Right forelimb (tissue), 1 donor: ENCODE results near the gene DNM3.
A peak's percentile ranks its signal among the peaks of the same experiment; 100 is the strongest.
"Not testable (repeated sequence)": the region's sequence is repeated elsewhere in the genome, so short reads cannot be mapped to it uniquely, and the experiment has no call there.

Experiments
- DNase-seq: peaks from one replicate; pipeline ENCODE4 v3.0.0-alpha.2; 2018

The DNM3 gene

DNA sequence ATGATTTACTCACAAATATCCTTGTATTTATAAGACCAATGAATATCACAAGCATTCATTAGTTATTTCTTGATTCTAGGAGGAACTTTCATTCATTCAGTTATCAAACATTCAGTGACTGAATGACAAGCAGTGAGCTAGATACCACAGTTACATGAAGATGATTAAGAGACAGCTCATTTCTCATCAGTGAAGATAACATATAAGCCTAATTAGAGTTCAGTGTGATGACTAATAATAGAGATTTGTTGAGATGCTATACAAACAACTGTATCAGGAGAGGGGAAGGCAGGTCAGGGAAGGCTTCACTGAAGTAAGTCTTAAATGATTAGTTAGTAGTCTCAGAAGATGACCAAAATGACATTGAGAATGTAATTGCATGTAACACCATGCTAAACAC, 564.6 kb downstream of the DNM3 start:
- DNase-seq = no peak

GRCh38 chr1:172406968-172407367, 565.7 kb downstream of the DNM3 start:
- DNase-seq = no peak

GRCh38 chr1:172408958-172409357, 567.7 kb downstream of the DNM3 start:
- DNase-seq = no peak

DNA sequence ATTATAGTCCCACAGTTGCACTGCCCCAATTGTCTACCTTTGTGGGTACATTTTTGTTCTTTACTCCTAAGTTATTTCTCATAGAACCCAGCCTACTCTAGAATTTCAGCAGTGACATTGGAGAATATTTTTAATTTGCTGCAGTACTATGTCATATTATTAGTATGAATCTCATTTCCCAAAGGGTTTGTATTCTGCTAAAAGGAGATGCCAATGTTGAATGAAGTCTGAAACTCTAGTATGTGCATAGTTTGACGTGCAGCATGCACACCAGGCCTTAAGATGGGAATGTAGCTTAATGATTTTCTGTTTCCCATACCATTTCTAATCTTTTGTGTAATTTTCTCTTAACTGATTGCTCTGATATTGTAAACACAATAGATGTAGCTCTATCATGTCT, 568.7 kb downstream of the DNM3 start:
- DNase-seq = no peak

- DNase-seq = no peak
Measured at GRCh38 chr1:172411791-172412338, 570.6 kb downstream of the DNM3 start.

DNA sequence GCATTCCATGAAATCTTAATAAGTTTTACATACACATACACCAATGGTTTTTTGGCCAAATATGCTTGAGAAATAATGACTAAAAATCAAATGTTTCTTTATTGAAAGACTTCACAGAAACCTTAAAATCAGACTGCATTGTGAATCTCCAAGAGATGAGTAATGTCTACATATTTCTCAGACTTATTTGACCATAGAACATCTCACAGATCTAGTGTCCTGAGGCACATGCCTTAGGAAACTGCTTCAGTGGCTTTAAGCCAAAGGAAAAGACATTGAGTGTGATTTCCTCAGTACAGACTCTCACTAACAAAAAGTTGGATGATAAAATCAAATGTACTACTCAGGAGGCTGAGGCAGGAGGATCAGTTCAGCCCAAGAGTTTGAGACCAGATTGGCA, 573.0 kb downstream of the DNM3 start:
- DNase-seq = no peak

GRCh38 chr1:172416496-172417035, 575.3 kb downstream of the DNM3 start:
- no peak for DNase-seq

GRCh38 chr1:172417557-172417956, 576.3 kb downstream of the DNM3 start:
- DNase-seq = no peak

DNA sequence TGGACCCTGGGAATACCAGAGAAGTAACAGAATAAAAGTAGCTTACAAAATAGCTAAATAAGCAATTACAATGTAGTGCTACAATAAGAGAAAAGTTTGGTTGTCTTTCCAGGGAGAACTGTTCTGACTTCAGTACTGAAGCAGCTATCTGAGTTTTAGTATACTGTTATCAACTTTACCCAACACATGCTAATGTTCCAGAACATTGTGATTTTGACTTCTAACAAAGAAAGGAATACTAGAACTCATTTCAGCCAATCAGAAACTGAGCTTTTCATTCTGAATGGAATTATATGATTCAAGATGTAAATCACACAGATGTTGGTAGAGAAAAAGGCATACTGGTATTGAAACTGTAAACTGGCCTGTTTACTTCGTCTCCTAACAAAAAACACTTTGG, 579.1 kb downstream of the DNM3 start, which contains the start of gene C1orf105:
Gene C1orf105 (plus strand): TSS at position 301 of the 400 bp plus-strand sequence. CDS start 201 bp downstream, outside the sequence.
- no peak for DNase-seq

DNA sequence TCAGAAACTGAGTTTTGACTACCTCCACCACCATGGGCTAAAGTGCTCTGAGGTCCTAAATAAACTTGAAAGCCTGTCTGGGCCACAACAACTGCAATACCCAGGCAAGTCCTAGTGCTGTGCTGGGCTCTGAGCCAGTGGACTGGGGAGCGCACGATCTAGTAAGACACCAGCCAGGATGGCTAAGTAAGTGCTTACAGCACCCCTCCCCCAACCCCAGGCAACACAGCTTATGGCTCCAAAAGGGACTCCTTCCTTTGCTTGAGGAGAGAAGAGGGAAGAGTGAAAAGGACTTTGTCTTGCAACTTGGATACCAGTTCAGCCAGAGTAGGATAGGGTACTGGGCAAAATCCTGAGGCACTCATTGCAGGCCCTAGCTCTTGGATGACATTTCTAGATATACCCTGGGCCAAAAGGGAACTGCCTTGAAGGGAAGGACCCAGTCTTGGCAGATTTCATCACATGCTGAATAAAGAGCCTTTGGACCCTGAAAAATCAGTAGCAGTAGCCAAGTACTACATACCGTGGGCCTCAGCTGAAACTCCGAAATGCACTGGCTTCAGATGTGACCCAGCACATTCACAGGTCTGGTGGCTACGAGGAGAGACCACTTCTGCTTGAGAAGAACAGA, 580.8 kb downstream of the DNM3 start:
- no peak for DNase-seq

GRCh38 chr1:172423336-172423735, 582.0 kb downstream of the DNM3 start:
- no peak for DNase-seq

GRCh38 chr1:172425339-172425738, 584.0 kb downstream of the DNM3 start:
- DNase-seq = no peak

DNA sequence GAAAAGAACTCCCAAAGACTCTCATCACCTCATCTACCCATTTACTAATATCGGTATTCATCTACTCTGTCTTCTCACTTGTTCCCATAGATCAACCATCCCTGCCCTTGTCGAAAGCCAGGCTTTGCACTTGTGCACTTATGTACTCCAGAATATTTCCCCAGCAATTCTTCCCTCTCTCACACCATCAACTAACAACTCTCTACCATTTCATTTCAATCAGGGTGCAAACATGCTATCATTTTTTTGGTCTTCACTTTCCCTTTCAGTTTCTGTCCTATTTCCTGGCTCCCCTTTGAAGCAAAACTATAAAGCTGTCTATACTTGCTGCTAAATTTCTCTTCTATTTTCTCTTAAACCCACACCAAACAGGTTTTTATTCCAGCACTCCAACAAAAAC, 585.9 kb downstream of the DNM3 start:
- DNase-seq = no peak

GRCh38 chr1:172429331-172430127, 588.2 kb downstream of the DNM3 start:
- DNase-seq = no peak

DNA sequence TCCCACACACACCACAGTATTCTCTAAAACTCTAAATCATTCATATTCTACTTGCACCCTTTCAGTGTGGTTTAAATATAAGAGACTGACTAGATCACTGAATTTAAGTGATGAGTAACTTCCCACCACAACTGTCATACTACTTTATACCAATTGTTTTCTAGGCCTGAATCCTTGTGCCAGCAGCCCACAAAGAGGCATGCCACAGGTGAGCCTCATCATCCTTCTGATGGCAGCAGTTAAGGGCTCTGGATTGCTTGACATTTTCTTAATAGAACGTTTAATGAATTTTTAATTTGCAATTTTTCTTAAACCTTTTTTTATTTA, 588.8 kb downstream of the DNM3 start:
- no peak for DNase-seq

DNA sequence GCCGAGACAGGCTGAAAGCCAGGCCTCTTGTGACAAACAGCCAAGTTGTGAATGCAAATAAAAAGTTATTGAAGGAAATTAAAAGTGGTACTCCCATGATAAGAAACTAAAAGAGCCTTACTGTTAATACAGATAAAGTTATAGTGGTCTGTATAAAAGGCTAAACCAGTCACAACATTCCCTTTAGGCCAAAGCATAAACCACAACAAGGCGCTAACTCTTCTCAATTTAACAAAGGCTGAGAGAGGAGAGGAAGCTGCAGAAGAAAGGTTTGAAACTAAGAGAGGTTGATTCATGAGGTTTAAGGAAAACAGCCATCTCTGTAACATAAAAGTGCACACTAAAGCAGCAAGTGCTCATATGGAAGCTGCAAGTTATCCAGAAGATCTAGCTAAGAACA, 589.9 kb downstream of the DNM3 start:
- DNase-seq = no peak

DNA sequence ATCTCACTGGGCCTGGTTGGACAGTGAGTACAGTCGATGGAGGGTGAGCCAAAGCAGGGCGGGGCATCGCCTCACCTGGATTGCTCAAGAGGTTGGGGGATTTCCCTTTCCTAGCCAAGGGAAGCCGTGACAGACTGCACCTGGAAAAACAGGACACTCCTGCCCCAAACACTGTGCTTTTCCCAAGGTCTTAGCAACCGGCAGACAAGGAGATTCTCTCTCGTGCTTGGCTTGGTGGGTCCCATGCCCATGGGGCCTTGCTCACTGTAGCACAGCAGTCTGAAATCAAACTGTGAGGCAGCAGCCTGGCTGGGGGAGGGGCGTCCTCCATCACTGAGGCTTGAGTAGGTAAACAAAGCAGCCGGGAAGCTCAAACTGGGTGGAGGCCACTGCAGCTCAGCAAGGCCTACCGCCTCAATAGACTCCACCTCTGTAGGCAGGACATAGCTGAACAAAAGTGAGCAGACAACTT, 590.5 kb downstream of the DNM3 start:
- no peak for DNase-seq

DNA sequence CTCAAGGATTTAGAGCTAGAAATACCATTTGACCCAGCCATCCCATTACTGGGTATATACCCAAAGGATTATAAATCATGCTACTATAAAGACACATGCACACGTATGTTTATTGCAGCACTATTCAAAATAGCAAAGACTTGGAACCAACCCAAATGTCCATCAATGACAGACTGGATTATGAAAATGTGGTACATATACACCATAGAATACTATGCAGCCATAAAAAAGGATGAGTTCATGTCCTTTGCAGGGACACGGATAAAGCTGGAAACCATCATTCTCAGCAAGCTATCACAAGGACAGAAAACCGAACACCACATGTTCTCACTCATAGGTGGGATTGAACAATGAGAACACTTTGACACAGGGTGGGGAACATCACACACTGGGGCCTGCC, 595.9 kb downstream of the DNM3 start:
- not testable (repeated sequence) for DNase-seq

DNA sequence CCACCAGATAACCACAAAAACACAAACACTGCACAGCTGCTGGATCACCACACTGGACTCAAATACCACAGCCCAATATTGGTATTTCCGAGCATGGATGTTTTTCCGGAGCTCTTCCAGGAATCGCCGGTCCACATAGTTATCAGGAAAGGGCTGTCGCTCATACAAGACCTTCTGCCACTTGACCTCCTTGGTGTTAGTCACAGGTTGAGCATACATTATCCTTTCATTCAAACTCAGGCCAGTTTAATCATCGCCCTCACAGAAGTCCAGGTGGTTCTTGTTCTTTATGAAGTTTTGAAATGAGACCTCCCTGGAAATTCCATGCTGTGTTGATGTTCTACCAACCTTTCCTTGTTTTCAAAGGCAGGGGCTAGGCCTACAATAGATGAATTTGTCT, 601.1 kb downstream of the DNM3 start:
- no peak for DNase-seq

GRCh38 chr1:172442843-172443565, 601.7 kb downstream of the DNM3 start:
- no peak for DNase-seq

DNA sequence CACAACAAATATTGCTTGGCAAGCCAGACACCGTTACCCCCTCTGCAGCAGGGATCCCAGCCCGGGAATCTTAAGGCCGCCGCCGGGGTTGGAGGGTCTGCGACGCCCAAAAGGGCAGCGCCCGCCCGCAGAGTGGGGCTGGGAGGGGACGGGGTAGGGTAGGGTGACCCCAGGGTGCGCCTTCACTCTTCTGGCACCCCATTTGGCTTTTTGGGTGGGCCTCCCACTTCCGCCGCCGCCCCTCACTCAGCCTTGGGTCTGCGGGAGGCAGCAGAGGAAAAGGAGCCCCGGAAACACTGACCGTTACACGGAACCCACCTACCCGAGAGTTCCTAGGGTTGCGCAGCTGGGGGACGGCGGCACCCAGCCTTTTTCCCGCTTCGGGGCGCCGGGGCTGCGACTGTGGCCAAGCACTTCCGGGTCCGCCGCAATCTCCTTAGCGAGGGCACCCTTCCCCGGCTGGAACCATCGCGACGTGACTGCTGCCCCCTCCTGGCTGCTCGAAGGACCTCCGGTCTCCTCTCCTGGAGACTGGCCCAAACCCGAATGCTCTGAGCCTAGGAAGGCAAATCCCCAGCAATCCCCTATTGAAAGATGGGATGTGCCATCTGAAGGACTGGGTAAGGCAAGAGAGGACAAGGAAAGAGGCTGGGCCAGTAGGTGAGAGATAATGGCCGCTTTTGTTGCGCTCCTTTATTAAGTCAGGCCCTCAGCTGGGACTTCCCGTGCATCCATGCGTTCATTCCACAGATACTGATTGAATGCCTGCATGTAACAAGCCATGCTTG, 602.6 kb downstream of the DNM3 start, which contains the start of gene PIGC:
Gene PIGC (minus strand): TSS at position 404 of the 788 bp plus-strand sequence. CDS start 1,447 bp downstream, outside the sequence.
- peak; percentile 92 for DNase-seq

GRCh38 chr1:172446547-172446946, 605.2 kb downstream of the DNM3 start:
- DNase-seq = no peak
